PFSK-1 (cell line): Measurements from ENCODE around the gene JAK1.

Experiments
- FOXP2 ChIP-seq: optimal IDR thresholded peaks from 2 replicates; pipeline ENCODE3; 2011; ENCODE audit warnings: borderline replicate concordance, control low read depth, inconsistent platforms; ENCODE audit not compliant: insufficient read depth; ENCODE audit errors: extremely low read length, extremely low read depth
- POLR2AphosphoS5 ChIP-seq: IDR thresholded peaks from 2 replicates; pipeline ENCODE4 v1.6.1; 2012; ENCODE audit warnings: low read depth, mild to moderate bottlenecking, control low read depth, low read length, moderate library complexity
- TAF1 ChIP-seq: IDR thresholded peaks from 2 replicates; pipeline ENCODE4 v1.6.1; 2012; ENCODE audit warnings: low read length, control low read depth, borderline replicate concordance; ENCODE audit not compliant: insufficient read depth
- TF ChIP-seq, protein P1 (sequence below), 2 experiments: IDR thresholded peaks; 2 replicates each; pipeline versions ENCODE4 v1.6.1 to v1.8.0; 2011 to 2012; ENCODE audit warnings: low read depth in 2 of 2, low read length in 2 of 2, control low read depth in 1 of 2, inconsistent platforms in 1 of 2, mild to moderate bottlenecking in 1 of 2, moderate library complexity in 1 of 2; ENCODE audit not compliant: insufficient read depth in 1 of 2

DNA sequence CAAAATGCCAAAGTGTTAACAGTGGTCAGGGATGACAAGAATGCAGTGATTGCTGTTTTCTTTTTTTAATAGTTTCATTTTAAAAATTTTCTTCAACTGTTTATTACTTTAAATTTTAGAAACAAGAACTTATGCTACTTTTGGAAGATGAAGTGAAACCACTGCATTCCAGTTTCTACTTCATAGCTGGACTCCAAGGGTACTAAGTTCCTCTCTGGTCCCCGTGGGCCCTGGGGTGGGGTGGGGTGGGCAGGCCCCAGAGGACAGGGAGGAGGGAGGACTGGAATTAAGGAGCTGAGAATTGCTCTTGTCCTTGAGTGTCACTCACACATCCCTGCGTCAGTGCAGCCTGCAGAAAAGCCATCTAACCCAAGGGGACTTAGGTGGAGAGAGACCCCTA lies 124.1 kb downstream of the JAK1 start:
- TF ChIP-seq TAF1 = no peak
- TF ChIP-seq POLR2AphosphoS5 = no peak
- TF ChIP-seq, protein P1, sequence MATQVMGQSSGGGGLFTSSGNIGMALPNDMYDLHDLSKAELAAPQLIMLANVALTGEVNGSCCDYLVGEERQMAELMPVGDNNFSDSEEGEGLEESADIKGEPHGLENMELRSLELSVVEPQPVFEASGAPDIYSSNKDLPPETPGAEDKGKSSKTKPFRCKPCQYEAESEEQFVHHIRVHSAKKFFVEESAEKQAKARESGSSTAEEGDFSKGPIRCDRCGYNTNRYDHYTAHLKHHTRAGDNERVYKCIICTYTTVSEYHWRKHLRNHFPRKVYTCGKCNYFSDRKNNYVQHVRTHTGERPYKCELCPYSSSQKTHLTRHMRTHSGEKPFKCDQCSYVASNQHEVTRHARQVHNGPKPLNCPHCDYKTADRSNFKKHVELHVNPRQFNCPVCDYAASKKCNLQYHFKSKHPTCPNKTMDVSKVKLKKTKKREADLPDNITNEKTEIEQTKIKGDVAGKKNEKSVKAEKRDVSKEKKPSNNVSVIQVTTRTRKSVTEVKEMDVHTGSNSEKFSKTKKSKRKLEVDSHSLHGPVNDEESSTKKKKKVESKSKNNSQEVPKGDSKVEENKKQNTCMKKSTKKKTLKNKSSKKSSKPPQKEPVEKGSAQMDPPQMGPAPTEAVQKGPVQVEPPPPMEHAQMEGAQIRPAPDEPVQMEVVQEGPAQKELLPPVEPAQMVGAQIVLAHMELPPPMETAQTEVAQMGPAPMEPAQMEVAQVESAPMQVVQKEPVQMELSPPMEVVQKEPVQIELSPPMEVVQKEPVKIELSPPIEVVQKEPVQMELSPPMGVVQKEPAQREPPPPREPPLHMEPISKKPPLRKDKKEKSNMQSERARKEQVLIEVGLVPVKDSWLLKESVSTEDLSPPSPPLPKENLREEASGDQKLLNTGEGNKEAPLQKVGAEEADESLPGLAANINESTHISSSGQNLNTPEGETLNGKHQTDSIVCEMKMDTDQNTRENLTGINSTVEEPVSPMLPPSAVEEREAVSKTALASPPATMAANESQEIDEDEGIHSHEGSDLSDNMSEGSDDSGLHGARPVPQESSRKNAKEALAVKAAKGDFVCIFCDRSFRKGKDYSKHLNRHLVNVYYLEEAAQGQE (IDR thresholded peaks at IDR 0.05; ENCODE audit: insufficient read depth in 1 of 2, low read depth in 2 of 2, low read length in 2 of 2) = no peak
- TF ChIP-seq FOXP2 = no peak
